AG04449 (cell line): Measurements from ENCODE around the gene HOXB6.

ENCODE experiments used
- CTCF ChIA-PET: fragments of 350-600 bp; formaldehyde crosslinking; extraction: SDS; loops from one replicate; lab custom pipeline; 2021; ENCODE audit warnings: antibody characterized with exemption; lab: Yijun Ruan, JAX
- POLR2A ChIA-PET: fragments of 400-600, 350-600 bp; formaldehyde crosslinking; extraction: SDS; loops from one replicate; lab custom pipeline; 2020; ENCODE audit warnings: antibody characterized with exemption, inconsistent platforms; lab: Yijun Ruan, JAX
- DNase-seq: peaks from one replicate; pipeline ENCODE4 v3.0.0-alpha.2; 2010; ENCODE audit warnings: low read depth, low spot score
- H3K4me3 ChIP-seq: 2 replicates; pipeline ENCODE4 v1.5.1; 2011; ENCODE audit warnings: low read depth, mild to moderate bottlenecking, control low read depth, low read length
- TF ChIP-seq, protein P1 (sequence below): IDR thresholded peaks from one replicate; pipeline ENCODE4 v1.5.1; 2011; ENCODE audit warnings: mild to moderate bottlenecking, moderate library complexity, low read length, control low read depth, inconsistent platforms; ENCODE audit not compliant: insufficient read depth; ENCODE audit errors: missing control alignments

The HOXB6 gene

DNA sequence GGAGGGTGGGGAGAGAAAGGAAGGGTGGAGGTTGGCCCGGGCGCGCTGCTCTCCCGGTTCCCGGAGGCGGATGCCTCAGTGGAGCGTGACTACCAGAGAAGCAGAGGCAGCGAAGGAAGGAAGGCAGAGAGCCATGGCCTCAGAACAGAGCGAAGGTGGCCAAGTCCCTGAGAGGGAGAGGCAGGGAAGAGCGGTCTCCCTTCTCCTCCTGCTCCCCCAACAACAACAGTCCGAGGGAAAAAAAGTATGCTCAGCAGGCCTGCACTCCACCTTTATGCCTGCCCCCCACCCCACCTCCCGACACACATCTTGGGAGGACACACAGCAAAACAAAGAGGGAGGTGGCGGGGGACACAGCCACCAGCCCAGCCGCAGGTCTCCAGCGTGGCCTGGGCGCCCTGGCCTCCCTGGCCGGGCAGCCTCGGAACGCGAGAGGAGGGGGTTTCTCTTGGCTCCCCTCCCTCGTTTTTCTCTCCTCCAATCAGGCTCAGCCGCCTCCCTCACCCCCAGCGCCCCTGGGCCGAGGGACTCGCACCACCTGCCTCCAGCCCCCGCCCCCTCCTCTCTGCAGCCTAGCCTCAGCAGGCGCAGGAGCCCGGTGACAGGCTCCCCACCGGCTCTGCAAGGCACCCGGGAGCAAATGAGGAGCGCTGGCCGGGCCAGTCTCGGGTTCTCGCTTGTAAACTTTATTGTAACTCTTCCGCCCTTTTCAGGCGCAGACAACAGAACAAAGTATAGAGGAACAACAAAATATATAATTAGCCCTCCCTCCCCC lies 7.1 kb upstream of the HOXB6 start:
- DNase-seq = no peak
- H3K4me3 ChIP-seq = peak overlapping the region; percentile 67
- TF ChIP-seq, protein P1, sequence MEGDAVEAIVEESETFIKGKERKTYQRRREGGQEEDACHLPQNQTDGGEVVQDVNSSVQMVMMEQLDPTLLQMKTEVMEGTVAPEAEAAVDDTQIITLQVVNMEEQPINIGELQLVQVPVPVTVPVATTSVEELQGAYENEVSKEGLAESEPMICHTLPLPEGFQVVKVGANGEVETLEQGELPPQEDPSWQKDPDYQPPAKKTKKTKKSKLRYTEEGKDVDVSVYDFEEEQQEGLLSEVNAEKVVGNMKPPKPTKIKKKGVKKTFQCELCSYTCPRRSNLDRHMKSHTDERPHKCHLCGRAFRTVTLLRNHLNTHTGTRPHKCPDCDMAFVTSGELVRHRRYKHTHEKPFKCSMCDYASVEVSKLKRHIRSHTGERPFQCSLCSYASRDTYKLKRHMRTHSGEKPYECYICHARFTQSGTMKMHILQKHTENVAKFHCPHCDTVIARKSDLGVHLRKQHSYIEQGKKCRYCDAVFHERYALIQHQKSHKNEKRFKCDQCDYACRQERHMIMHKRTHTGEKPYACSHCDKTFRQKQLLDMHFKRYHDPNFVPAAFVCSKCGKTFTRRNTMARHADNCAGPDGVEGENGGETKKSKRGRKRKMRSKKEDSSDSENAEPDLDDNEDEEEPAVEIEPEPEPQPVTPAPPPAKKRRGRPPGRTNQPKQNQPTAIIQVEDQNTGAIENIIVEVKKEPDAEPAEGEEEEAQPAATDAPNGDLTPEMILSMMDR = no peak
- CTCF ChIA-PET = interaction anchor here (1.8 to 5.2 kb wide), 2 partner anchors 10 to 261 kb away, joined by 8 to 35 read pairs; no protein-coding TSS in a partner anchor
- POLR2A ChIA-PET = interaction anchor here (1.4 kb wide), 1 partner anchor 19 kb away, joined by 5 read pairs; the partner anchor contains the start of gene HOXB5

DNA sequence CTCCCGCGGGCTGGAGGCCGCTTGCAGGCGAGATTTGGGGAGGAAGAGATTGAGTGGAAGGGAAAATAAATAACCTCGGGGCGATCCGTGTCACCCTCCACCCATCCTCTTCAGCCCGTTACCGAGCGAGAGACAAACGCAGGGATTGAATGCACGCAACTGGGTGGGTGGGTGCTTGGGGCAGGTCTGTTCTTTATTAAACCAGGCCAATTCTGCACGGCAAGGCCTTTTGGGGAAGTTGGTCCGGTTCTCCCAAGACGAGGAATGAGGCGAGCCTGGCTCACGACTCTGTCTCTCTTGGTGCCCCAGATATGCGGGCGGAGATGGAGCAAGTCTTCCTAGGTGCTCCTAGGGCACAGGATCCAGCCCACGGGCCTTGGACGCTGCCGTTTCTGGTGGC lies 6.4 kb upstream of the HOXB6 start:
- ChIA-PET POLR2A (no interaction called here), CTCF (no interaction called here)
- TF ChIP-seq, protein P1 = no peak
- DNase-seq = no peak
- peak overlapping the region; percentile 67 for H3K4me3 ChIP-seq

DNA sequence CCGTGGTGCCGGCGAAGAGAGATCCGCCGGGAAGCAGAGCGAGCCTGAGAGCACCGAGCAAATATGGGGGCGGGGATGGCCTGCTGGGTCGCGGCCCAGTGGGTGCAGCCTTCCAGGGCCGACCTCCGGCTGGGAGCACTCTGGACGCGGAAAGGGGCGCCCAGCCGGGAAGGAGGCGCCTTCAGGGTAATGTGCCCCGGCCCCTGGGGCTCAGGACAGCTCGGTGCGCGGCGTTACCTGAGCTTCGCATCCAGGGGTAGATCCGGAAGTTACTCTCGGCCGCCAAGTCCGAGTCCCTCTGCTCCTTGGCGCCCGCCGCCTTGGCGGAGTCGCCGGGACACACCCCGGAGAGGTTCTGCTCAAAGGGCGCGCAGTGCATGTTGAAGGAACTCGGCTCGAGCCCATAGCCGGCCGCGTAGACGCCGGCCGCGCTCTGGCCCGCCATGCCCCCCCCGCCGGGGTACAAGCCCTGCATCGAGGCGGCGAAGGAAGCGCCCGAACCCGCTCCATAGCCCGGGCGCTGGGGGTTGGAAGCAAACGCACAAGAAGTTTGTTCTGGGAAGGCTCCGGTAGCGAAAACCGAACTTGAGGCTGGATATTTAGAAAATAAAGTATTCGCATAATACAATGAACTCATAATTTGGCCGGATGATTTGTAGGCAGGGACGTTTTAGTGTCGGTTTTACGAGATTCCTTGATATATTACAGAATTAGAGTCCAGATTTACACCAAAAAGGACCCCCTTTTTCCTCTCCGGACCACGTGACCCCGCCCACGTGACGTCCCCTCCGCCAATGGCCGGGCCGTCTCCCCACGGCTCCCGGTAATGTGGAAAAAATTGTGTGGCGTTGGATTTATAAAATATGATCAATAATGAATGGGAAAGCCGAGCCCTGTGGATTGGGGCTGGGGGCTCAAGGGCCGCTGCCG lies 5.8 kb upstream of the HOXB6 start, which contains the start of gene HOXB7:
HOXB7 (minus strand) TSS at position 736 of the 930 bp plus-strand sequence; CDS start at position 637, 99 bp downstream.
- TF ChIP-seq, protein P1 = no peak
- ChIA-PET POLR2A (interaction anchor here (1.0 kb wide), 1 partner anchor 18 kb away, joined by 4 read pairs; no protein-coding TSS in a partner anchor), CTCF (interaction anchor here (0.9 to 2.8 kb wide), 11 partner anchors 8 to 584 kb away, joined by 3 to 15 read pairs (median 6); partner anchors contain the start of gene HOXB5)
- H3K4me3 ChIP-seq = peak within 1 kb of the TSS; percentile 67
- DNase-seq = no peak

DNA sequence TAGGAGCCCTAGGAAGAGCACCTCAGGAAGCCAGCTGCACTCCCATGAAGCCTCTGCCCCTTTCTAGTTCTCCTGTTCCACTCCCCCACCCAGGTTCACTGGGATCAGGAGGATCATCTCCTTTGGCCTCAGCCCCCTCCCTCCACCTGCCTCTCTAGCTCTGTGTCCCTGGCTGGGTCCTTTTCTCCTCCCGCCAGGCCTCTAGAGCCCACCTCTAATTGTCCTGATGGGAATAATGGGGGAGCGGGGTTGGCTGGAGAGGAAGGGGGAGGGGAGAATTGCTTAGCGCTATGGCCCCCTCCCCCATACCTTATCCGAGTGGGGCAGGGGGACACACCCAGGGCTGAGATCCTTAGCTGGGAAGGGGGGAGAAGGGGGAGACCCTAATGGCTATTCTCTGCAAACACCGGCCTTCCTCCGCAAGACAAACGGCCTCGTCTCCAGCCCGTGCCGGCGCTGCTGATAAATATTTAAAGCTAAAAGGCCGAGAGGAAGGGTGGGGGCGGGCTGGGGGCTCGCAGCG lies 5.0 kb upstream of the HOXB6 start:
- CTCF ChIA-PET = interaction anchor here (0.6 to 4.5 kb wide), 15 partner anchors 8 to 584 kb away, joined by 3 to 23 read pairs (median 6); partner anchors contain the start of gene HOXB5

DNA sequence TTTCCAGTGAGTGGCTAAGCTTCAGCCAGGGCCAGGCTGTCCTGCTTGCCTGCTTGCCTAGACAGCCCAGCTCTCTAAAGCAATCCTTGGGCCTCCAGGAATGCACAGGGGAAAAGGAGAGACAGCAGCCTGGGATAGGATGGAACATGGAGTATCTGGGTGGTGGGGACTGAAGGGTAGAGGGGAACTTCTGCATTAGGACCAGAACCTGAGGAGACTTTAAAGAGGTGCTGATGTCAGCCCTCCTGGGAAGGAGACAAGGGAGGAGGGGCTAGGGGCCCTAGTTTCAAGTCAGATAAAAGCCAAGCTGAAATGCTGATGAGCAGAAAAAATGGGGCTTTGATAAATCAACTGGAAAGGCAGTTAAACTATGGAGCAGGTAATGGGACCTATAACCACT lies 4.2 kb upstream of the HOXB6 start:
- POLR2A ChIA-PET = interaction anchor here (0.8 to 1.4 kb wide), 3 partner anchors 11 to 21 kb away, joined by 3 to 5 read pairs (median 4); no protein-coding TSS in a partner anchor
- H3K4me3 ChIP-seq = peak overlapping the region; percentile 67
- TF ChIP-seq, protein P1 = no peak
- DNase-seq = no peak
- CTCF ChIA-PET = interaction anchor here (0.9 to 4.5 kb wide), 11 partner anchors 8 to 583 kb away, joined by 4 to 23 read pairs (median 6); partner anchors contain the start of gene HOXB5

More for the DNA sequence above, 5.0 kb upstream of the HOXB6 start:
- POLR2A ChIA-PET = interaction anchor here (1.0 to 1.4 kb wide), 2 partner anchors 12 to 17 kb away, joined by 4 to 5 read pairs; no protein-coding TSS in a partner anchor
- DNase-seq = no peak
- H3K4me3 ChIP-seq = peak overlapping the region; percentile 67
- TF ChIP-seq, protein P1 = no peak
